Tibial nerve (tissue), 4 donors: Measurements from ENCODE around the gene WDR64. TPM values are rescaled to one million over a fixed set of nuclear protein-coding genes. Genes with fewer than 3 reads are reported as not detected.

Experiments used
- DNase-seq, 2 donors: peaks; one replicate each; pipeline ENCODE4 v3.0.0-alpha.2; 2019; ENCODE audit warnings: low spot score in 2 of 2
- H3K27ac ChIP-seq, 4 donors: fragments of 200-600 bp; sonication (generic) in 3 of 4; one replicate each; pipeline ENCODE4 v1.5.1; 2017 to 2019; ENCODE audit warnings: mild to moderate bottlenecking in 1 of 4
- H3K27me3 ChIP-seq, 2 donors: fragments of 200-600 bp; sonication (generic) in 1 of 2; one replicate each; pipeline versions ENCODE4 v1.5.1 to v1.6.0; 2017 to 2019
- H3K36me3 ChIP-seq, 3 donors: fragments of 200-600 bp; sonication (generic); one replicate each; pipeline ENCODE4 v1.5.1; 2018 to 2019
- H3K4me1 ChIP-seq, 4 donors: fragments of 200-600 bp; sonication (generic) in 3 of 4; one replicate each; pipeline ENCODE4 v1.5.1; 2017 to 2019
- H3K4me3 ChIP-seq, 4 donors: fragments of 200-600 bp; sonication (generic) in 3 of 4; one replicate each; pipeline ENCODE4 v1.5.1; 2017 to 2019; ENCODE audit warnings: mild to moderate bottlenecking in 1 of 4, moderate library complexity in 1 of 4
- H3K9me3 ChIP-seq, 4 donors: fragments of 200-600 bp; sonication (generic) in 3 of 4; one replicate each; pipeline ENCODE4 v1.5.1; 2017 to 2019
- EP300 ChIP-seq, 2 donors: sonication (generic); formaldehyde crosslinking; IDR thresholded peaks; one replicate each; pipeline ENCODE4 v1.6.1; 2017; ENCODE audit warnings: antibody characterized with exemption in 2 of 2, mild to moderate bottlenecking in 1 of 2
- POLR2A ChIP-seq, 2 donors: fragments of 450-650 bp; IDR thresholded peaks; one replicate each; pipeline ENCODE4 v1.6.1; 2017; ENCODE audit warnings: antibody characterized with exemption in 2 of 2, mild to moderate bottlenecking in 2 of 2, moderate library complexity in 2 of 2
- WGBS, 2 donors: methylation state at CpG; one replicate each; pipeline ENCODE4 v1.1.5; 2018; 5-methylcytosine and 5-hydroxymethylcytosine counted together
- total RNA-seq, 4 donors: library from RNA; depleted of rRNA; stranded (reverse); fragments of >200 nt; gene quantifications; one replicate each; pipeline ENCODE4 v1.1.0, GENCODE V29; 2016
- TF ChIP-seq, protein P1 (sequence below), 5 experiments: fragments of 200-600 bp in 3 of 5; fragments of 450-650 bp in 2 of 5; sonication (generic) in 3 of 5; IDR thresholded peaks; one replicate each; pipeline ENCODE4 v1.5.1; 2016 to 2019; ENCODE audit warnings: antibody characterized with exemption in 5 of 5, mild to moderate bottlenecking in 3 of 5, moderate library complexity in 2 of 5

The WDR64 gene
- total RNA-seq, 4 donors from 2014 or later: 0.42 TPM; not detected in 3

- peaks cover 0 to 12% (median 0%) of the 10 kb centered on the region in 3 donors for H3K36me3 ChIP-seq
- WGBS, 2 donors: 86 to 93% methylated on average over 4 of the region's 4 CpGs
- no peaks in the 10 kb centered on the region for H3K27me3 ChIP-seq
- no peak overlapping the region for H3K4me3 ChIP-seq
- no peak for DNase-seq
- no peaks in the 10 kb centered on the region for H3K9me3 ChIP-seq
- peaks cover 0 to 44% (median 10%) of the 10 kb centered on the region in 4 donors for H3K4me1 ChIP-seq
- no peak overlapping the region for H3K27ac ChIP-seq
- TF ChIP-seq EP300 (IDR thresholded peaks at IDR 0.05) (no peak), POLR2A (IDR thresholded peaks at IDR 0.05) (no peak)
- TF ChIP-seq, protein P1, sequence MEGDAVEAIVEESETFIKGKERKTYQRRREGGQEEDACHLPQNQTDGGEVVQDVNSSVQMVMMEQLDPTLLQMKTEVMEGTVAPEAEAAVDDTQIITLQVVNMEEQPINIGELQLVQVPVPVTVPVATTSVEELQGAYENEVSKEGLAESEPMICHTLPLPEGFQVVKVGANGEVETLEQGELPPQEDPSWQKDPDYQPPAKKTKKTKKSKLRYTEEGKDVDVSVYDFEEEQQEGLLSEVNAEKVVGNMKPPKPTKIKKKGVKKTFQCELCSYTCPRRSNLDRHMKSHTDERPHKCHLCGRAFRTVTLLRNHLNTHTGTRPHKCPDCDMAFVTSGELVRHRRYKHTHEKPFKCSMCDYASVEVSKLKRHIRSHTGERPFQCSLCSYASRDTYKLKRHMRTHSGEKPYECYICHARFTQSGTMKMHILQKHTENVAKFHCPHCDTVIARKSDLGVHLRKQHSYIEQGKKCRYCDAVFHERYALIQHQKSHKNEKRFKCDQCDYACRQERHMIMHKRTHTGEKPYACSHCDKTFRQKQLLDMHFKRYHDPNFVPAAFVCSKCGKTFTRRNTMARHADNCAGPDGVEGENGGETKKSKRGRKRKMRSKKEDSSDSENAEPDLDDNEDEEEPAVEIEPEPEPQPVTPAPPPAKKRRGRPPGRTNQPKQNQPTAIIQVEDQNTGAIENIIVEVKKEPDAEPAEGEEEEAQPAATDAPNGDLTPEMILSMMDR (IDR thresholded peaks at IDR 0.05): no peak
These were observed 14.5 kb upstream of the WDR64 start for GRCh38 chr1:241637604-241638003.

GRCh38 chr1:241638099-241638682, 13.9 kb upstream of the WDR64 start:
- Histone ChIP-seq H3K36me3 (peaks cover 0 to 12% (median 0%) of the 10 kb centered on the region in 3 donors), H3K9me3 (no peaks in the 10 kb centered on the region), H3K27me3 (no peaks in the 10 kb centered on the region), H3K27ac (no peak overlapping the region), H3K4me3 (no peak overlapping the region), H3K4me1 (peaks cover 0 to 44% (median 10%) of the 10 kb centered on the region in 4 donors)
- WGBS, 2 donors: 68 to 70% methylated on average over 5 of the region's 5 CpGs
- TF ChIP-seq, protein P1 (IDR thresholded peaks at IDR 0.05): no peak
- TF ChIP-seq POLR2A (IDR thresholded peaks at IDR 0.05) (no peak), EP300 (IDR thresholded peaks at IDR 0.05) (no peak)
- DNase-seq: no peak

DNA sequence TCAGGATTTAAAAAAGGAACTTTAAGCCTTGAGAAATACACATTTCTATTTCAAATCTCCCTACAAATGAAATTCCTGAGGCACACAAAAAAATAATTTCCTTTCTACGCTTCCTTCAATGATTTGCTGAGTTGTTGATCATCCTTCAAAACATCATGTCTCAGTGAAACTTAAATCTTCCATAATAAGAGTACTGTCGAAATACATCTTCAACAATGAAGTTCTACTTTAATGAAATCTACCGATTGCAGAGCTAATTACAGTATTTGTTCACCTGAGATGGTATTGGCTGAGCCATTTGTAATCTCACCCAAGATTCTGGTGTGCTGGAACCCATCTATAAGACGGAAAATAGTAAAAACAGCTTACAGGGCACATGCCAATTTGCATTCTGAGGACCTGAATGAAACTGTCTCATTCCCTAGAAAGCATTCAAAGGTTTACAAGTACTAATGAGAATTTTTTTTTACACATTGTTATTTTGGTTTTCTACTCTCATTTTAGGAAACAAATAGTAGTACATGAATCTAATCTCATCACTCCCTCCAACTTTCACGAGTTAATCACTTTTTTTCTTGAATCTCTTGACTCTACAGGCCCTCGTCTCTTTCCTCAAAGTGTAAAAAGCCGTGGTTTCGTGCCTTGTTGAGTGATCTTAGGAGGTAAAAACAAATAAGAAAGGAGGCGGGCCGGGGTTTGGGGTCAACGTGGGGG, 13.0 kb upstream of the WDR64 start:
- H3K27me3 ChIP-seq: no peaks in the 10 kb centered on the region
- 4 to 10% methylated on average over 11 of the region's 11 CpGs for WGBS, 2 donors
- H3K9me3 ChIP-seq: no peaks in the 10 kb centered on the region
- peak overlapping the region; percentile 77 to 95 (median 80) for H3K4me3 ChIP-seq
- peak in 1 of 2 donors; percentile 9 for DNase-seq
- peaks cover 0 to 12% (median 0%) of the 10 kb centered on the region in 3 donors for H3K36me3 ChIP-seq
- H3K27ac ChIP-seq: peak overlapping the region in 3 of 4 donors; percentile 88 to 93 (median 92)
- TF ChIP-seq, protein P1 (IDR thresholded peaks at IDR 0.05): no peak
- TF ChIP-seq EP300 (IDR thresholded peaks at IDR 0.05) (no peak), POLR2A (IDR thresholded peaks at IDR 0.05) (no peak)
- H3K4me1 ChIP-seq: peaks cover 0 to 44% (median 10%) of the 10 kb centered on the region in 4 donors

DNA sequence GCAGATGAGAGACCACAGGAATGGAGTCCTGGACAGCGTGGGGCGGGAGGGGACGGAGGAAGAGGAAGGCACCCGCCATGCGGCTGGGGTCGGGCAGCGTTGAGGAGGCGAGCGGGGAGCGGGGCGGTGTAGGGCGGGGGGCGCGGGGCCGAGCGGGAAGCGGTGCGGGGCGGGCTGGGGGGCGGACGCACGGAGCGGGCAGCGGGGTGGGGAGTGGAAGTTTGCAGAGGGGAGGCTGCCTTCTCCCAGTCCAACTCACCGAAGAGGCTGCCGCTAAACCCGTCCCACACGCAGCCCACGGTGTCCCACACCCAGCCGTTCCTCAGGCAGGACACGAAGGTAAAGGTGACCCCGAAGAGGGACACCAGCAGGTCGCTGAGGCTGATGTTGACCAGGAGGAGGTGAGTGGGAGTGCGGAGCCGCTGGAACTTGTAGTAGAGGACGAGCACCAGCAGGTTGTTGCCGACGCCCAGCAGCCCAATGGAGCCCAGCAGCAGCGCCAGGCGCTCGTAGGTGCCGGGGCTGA, 12.4 kb upstream of the WDR64 start:
- Histone ChIP-seq H3K9me3 (no peaks in the 10 kb centered on the region), H3K27ac (peak overlapping the region; percentile 64 to 93 (median 90)), H3K4me3 (peak overlapping the region; percentile 77 to 95 (median 80)), H3K27me3 (no peaks in the 10 kb centered on the region), H3K36me3 (peaks cover 0 to 10% (median 0%) of the 10 kb centered on the region in 3 donors), H3K4me1 (peaks cover 0 to 47% (median 10%) of the 10 kb centered on the region in 4 donors)
- WGBS, 2 donors: 1 to 3% methylated on average over 26 to 28 of the region's 42 CpGs
- no peak for TF ChIP-seq POLR2A (IDR thresholded peaks at IDR 0.05)
- TF ChIP-seq, protein P1 (IDR thresholded peaks at IDR 0.05): no peak
- no peak for TF ChIP-seq EP300 (IDR thresholded peaks at IDR 0.05)
- peak in 1 of 2 donors; percentile 21 for DNase-seq
